Epithelial cell of proximal tubule (primary cell): Measurements from ENCODE around the gene DGKB. TPM values are rescaled to one million over a fixed set of nuclear protein-coding genes. Genes with fewer than 3 reads are reported as not detected.

Source experiments
- DNase-seq: peaks from one replicate; pipeline ENCODE4 v3.0.0-alpha.2; 2011; ENCODE audit warnings: low read depth
- H3K4me3 ChIP-seq: 2 replicates; pipeline ENCODE4 v1.5.1; 2011; ENCODE audit warnings: low read depth, mild to moderate bottlenecking, low read length
- total RNA-seq: library from RNA; depleted of rRNA; stranded (reverse); fragments of >200 nt; gene quantifications from 2 replicates; pipeline ENCODE4 v1.2.3, GENCODE V29; 2015
- TF ChIP-seq, protein P1 (sequence below): conservative IDR thresholded peaks from 2 replicates; pipeline ENCODE4 v1.5.1; 2012; ENCODE audit warnings: low read depth, mild to moderate bottlenecking, low read length

DGKB gene
- total RNA-seq, 1 donor from 2014 or later: 0.69 TPM

- DNase-seq: no peak
- TF ChIP-seq, protein P1, sequence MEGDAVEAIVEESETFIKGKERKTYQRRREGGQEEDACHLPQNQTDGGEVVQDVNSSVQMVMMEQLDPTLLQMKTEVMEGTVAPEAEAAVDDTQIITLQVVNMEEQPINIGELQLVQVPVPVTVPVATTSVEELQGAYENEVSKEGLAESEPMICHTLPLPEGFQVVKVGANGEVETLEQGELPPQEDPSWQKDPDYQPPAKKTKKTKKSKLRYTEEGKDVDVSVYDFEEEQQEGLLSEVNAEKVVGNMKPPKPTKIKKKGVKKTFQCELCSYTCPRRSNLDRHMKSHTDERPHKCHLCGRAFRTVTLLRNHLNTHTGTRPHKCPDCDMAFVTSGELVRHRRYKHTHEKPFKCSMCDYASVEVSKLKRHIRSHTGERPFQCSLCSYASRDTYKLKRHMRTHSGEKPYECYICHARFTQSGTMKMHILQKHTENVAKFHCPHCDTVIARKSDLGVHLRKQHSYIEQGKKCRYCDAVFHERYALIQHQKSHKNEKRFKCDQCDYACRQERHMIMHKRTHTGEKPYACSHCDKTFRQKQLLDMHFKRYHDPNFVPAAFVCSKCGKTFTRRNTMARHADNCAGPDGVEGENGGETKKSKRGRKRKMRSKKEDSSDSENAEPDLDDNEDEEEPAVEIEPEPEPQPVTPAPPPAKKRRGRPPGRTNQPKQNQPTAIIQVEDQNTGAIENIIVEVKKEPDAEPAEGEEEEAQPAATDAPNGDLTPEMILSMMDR: no peak
- no peak overlapping the region for H3K4me3 ChIP-seq
Measured at GRCh38 chr7:14793151-14793550, 109.4 kb downstream of the DGKB start.

DNA sequence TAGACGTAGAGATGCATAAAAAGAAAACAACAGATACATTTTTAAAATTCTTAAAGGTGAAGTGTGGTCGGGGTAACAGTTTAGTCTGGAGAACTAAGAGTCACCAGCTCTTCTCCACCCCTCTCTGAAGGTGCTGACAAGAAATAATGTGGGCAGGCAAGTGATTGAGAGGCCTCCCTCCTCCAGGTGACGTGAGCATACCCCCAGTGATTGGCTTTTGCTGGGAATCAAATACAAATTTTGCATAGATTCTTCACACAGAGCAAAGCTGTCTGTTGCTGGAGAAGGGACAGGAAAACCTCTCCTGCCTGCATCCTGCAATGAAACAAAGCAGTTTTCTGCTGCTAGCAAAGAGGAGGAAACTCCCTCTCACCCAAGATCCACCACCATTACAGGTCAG, 115.0 kb downstream of the DGKB start:
- TF ChIP-seq, protein P1: no peak
- H3K4me3 ChIP-seq: no peak overlapping the region
- no peak for DNase-seq

DNA sequence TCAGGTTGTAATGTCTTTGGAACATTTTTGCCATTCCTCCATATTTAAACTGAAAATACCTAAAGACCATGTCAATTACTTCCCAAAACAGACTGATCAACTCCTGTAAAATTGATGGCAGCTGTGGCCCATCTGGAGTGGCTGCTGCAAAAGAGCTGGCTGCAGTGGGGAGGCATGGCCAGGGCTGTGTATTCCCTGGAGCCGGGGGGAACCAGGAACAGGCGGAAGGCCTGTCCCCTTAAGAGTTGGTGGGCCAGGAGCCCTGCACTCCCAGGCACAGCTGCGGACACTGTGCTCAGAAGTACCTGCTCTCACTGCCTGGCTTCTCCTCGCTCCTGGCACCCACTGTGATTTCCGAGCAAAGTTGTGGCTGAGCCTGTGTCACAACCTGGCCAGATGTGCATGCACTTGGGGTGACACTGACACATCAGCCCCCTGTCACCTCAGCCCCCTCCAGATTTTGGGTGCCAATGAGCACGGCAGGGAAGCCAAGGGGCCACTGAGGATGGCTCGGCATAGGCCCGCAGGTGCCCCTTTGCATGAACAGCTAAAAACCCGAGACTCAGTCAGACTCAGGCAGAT, 116.1 kb downstream of the DGKB start:
- H3K4me3 ChIP-seq: no peak overlapping the region
- TF ChIP-seq, protein P1: no peak
- no peak for DNase-seq

DNA sequence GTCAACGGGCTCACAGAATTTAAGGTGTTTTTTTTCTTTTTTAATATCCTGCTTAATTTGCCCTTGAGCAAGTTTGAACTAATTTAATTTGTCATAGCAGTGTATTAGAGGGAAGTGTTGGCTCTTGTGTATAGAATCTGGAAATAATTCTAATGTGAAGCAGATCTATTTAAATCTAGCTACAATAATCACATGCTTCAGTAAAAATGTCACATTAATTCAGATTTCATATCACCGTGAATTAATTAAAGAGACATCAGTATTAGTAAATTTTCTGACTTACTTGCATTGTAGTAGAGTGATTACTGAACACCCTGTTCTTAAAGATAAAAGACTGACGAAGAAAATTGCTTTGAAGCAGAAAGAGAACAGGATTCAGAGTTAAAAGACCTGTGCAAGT, 124.7 kb downstream of the DGKB start:
- DNase-seq: no peak
- TF ChIP-seq, protein P1: no peak
- no peak overlapping the region for H3K4me3 ChIP-seq

- TF ChIP-seq, protein P1: no peak
- no peak overlapping the region for H3K4me3 ChIP-seq
- DNase-seq: no peak
Measured at GRCh38 chr7:14776266-14776665, 126.3 kb downstream of the DGKB start.

DNA sequence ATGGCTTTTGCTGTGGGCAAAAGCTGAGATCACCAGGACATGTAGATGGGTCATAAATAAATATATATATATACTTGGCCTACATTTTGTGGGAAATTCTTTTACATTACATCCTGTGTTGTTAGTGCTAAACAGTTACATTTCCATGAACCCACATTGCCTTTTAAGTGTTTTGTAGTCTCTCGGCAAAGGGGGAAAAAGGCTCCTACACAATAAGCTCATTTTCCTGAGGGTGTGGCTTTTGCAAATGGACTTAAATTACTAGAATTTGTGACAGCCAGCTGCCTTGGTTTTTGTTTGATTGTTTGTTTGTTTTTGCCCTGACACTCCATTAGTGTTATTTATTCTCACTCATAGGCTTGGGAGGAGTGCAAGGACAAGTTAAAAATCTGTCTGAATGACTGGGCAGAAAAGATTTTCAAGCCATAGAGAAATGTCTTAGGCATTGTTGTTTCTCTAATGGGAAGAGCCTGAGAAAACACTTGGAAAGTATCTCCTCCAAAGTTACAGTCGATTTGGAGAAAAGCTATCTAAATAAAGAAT, 128.8 kb downstream of the DGKB start:
- TF ChIP-seq, protein P1: no peak
- no peak for DNase-seq
- H3K4me3 ChIP-seq: no peak overlapping the region

GRCh38 chr7:14770614-14771013, 131.9 kb downstream of the DGKB start:
- no peak overlapping the region for H3K4me3 ChIP-seq
- TF ChIP-seq, protein P1: no peak
- DNase-seq: no peak
